A549 treated with Hydrocortisone at 1 μM for 4 hours (cell line): ENCODE results near the gene RIPPLY1. TPM values are rescaled to one million over a fixed set of nuclear protein-coding genes. Genes with fewer than 3 reads are reported as not detected.

ENCODE experiments used
- total RNA-seq: library from RNA; stranded (reverse); fragments of 200-300 nt; extraction: Qiagen RNA extraction; gene quantifications from 5 replicates; pipeline ENCODE4 v1.2.3, GENCODE V29; 2022

Gene RIPPLY1, protein sequence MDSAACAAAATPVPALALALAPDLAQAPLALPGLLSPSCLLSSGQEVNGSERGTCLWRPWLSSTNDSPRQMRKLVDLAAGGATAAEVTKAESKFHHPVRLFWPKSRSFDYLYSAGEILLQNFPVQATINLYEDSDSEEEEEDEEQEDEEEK
- 0.10 to 0.12 TPM in 2 of 5 replicates, not detected in the others for total RNA-seq

DNA sequence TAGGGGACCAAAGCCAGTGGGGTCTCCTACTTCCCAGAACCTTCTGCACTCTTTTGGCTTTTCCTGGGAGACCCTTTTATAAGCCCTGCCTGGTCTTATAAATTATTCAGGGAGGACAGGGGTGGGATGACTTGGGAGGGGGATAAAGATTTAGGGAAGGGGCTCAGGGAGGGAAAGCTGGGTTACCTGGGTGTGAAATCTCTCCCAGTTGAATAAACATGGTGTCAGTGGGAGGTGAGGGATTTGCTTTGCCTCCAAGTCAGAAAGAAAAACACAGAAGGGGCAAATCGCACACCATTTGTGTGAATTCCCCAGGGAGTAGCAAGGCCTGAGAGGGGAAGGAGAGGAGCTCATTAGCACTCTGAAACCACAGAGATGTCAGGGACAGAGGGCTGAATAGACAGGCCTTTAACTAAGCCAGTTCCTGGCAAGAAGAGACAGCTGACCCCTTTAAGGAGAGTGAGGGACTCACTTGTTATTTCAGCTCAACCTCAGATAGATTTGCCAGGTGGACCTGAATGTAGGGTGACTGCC, at the start of gene RIPPLY1:
Gene RIPPLY1 (minus strand): TSS at position 51 of the 534 bp plus-strand sequence. CDS start 54 bp downstream, outside the sequence.

DNA sequence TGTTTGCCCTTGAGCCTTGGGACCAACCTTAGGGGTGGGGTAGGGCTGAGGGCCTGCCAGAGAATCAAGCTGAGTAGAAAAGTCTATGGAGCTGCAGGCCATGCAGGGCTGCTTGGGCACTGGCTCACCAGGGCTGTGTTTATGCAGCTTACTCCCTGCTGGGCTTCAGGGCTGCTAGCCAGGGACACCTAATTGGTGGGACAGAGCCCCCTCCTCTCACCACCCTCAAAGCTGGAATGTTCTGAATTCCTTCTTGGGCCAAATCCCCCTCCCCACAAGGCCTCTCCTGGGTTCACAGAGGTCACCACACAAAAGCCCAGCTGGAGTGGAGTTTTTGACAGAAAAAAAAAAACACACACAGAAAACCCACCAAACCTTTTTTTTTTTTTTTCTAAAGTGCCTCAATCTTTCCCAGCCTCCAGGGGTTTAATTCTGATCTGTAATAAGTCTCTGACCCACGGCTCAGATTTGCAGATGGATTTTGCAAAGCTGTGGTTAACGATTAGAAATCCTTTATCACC, 16.9 kb upstream of the RIPPLY1 start, which contains the start of gene CLDN2:
Gene CLDN2 (plus strand): TSS at position 471 of the 521 bp plus-strand sequence. CDS start 7,827 bp downstream, outside the sequence.

Other genes starting within 250 kb of the RIPPLY1 start
- gene RNF128, start 176.6 kb downstream of the RIPPLY1 start, total RNA-seq: 0.07 to 0.13 TPM in 2 of 5 replicates, not detected in the others
- gene TBC1D8B, start 100.7 kb downstream of the RIPPLY1 start, total RNA-seq: 0.75 to 1.7 TPM (median 1.1 TPM) in 5 replicates
- gene CLDN2, start 17.1 kb upstream of the RIPPLY1 start, total RNA-seq: 5.8 to 7.4 TPM (median 7.3 TPM) in 5 replicates
- gene MORC4, start 96.9 kb upstream of the RIPPLY1 start, total RNA-seq: 28.7 to 42.6 TPM (median 30.1 TPM) in 5 replicates
- 7.1 to 11.0 TPM (median 9.4 TPM) in 5 replicates for gene RBM41, start 215.5 kb upstream of the RIPPLY1 start, total RNA-seq